ENCODE measurements around the gene EHD4. TPM values are rescaled to one million over a fixed set of nuclear protein-coding genes. Genes with fewer than 3 reads are reported as not detected.

EHD4 gene
- total and polyA plus RNA-seq, 9 of the 15 experiments (the other 6 are each of a cell fraction or from before 2014, with no cell fraction given): 0.89 to 10.3 (median 6.4) TPM

- no peak for TF ChIP-seq ATF6 (CRISPR knock-in tag; IDR thresholded peaks at IDR 0.05)
- TF ChIP-seq BCOR (IDR thresholded peaks at IDR 0.05): no peak
- no peak for TF ChIP-seq ZNF217 (CRISPR knock-in tag; IDR thresholded peaks at IDR 0.05)
- no peak for TF ChIP-seq KHSRP (IDR thresholded peaks at IDR 0.05)
- TF ChIP-seq TCF7 (IDR thresholded peaks at IDR 0.05; ENCODE audit: borderline replicate concordance): no peak
Observed at GRCh38 chr15:41942886-41943285, 29.5 kb downstream of the EHD4 start (continued).

- Histone ChIP-seq H3K79me2 (ENCODE audit: control insufficient read depth, insufficient read depth, low read length) (no peaks in the 10 kb centered on the region), H3K4me2 (ENCODE audit: insufficient read depth, low read length) (no peak overlapping the region), H3K36me3 (ENCODE audit: control insufficient read depth, insufficient read depth, low read length) (peaks cover 9% of the 10 kb centered on the region; the same call in 1 of the 3 replicates), H3K27ac (ENCODE audit: extremely low read depth, low read depth, low read length) (no peak overlapping the region), H3K9me1 (ENCODE audit: control insufficient read depth, insufficient read depth, low read length) (no peaks in the 10 kb centered on the region), H2AFZ (ENCODE audit: low read depth, low read length) (no peak overlapping the region), H3K9ac (ENCODE audit: insufficient read depth in 1 of 2, low read depth in 2 of 2, low read length in 2 of 2) (peak overlapping the region in 1 of 2 experiments; percentile 0; a peak in 1 of 4 replicates), H3K27me3 (ENCODE audit: control insufficient read depth in 2 of 2, insufficient read depth in 2 of 2, low read length in 2 of 2) (no peaks in the 10 kb centered on the region), H3K4me1 (replicated peaks in 1 of 2; ENCODE audit: control insufficient read depth in 2 of 2, insufficient read depth in 2 of 2, low read length in 2 of 2) (no peaks in the 10 kb centered on the region; a peak in 2 of 5 replicates), H4K20me1 (replicated peaks; ENCODE audit: control insufficient read depth, insufficient read depth, low read length) (no peaks in the 10 kb centered on the region; the same call in none of the 2 replicates), H3K9me3 (replicated peaks; ENCODE audit: control insufficient read depth, insufficient read depth, low read depth, low read length) (no peaks in the 10 kb centered on the region), H3K4me3 (no peak overlapping the region)
- FAIRE-seq: no peak
- intact Hi-C loops (cut with micrococcal nuclease): no loop called here
- no peak for DNase-seq (ENCODE audit: extremely low read depth in 1 of 4, low spot score in 3 of 4)
- ChIA-PET CTCF (ENCODE audit: low intra/inter-chr PET ratio) (no interaction called here), POLR2A (interaction anchor here (0.7 to 0.9 kb wide), 4 partner anchors 9 to 14 kb away, joined by 3 to 4 read pairs (median 4); no protein-coding TSS in a partner anchor)
- no peak for ATAC-seq
- WGBS (ENCODE audit: insufficient coverage, low coverage, missing lambda C conversion rate): 90% methylated on average over 15 of the region's 22 CpGs
- BruUV-seq (replicated peaks): no TSS peak
- in situ Hi-C loops (cut with MboI): no loop called here
- TF ChIP-seq CXXC5 (CRISPR knock-in tag; IDR thresholded peaks at IDR 0.05): no peak
- TF ChIP-seq ETV1 (tag; conservative IDR thresholded peaks at IDR 0.05; ENCODE audit: low read depth): no peak
- TF ChIP-seq EP400 (IDR thresholded peaks at IDR 0.05): no peak
- TF ChIP-seq IFI16 (CRISPR knock-in tag; IDR thresholded peaks at IDR 0.05): no peak
- no peak for TF ChIP-seq SREBF1 (IDR thresholded peaks at IDR 0.05; ENCODE audit: borderline replicate concordance, low read depth, low read length)
- no peak for TF ChIP-seq TRIM28 (IDR thresholded peaks at IDR 0.05)
- no peak for TF ChIP-seq TRIM24 (IDR thresholded peaks at IDR 0.05)
- no peak for TF ChIP-seq DEAF1 (CRISPR knock-in tag; IDR thresholded peaks at IDR 0.05)
- TF ChIP-seq CHCHD3 (CRISPR knock-in tag; IDR thresholded peaks at IDR 0.05): no peak
- TF ChIP-seq ZZZ3 (IDR thresholded peaks at IDR 0.05): no peak
- TF ChIP-seq SLC30A9 (CRISPR knock-in tag; IDR thresholded peaks at IDR 0.05): no peak
- TF ChIP-seq ZNF512 (tag; IDR thresholded peaks at IDR 0.05): no peak
- TF ChIP-seq ZEB2 (IDR thresholded peaks at IDR 0.05): no peak
- TF ChIP-seq SMARCB1 (IDR thresholded peaks at IDR 0.05; ENCODE audit: insufficient read length, low read depth): no peak
Observed at GRCh38 chr15:41941644-41942415, 30.5 kb downstream of the EHD4 start.

Measured in K562 (cell line).